ENCODE data around the gene KMT2B. TPM values are rescaled to one million over a fixed set of nuclear protein-coding genes. Genes with fewer than 3 reads are reported as not detected.

Gene KMT2B
- total and polyA plus RNA-seq, 2 experiments from 2014 or later, result 15.8 to 49.8 TPM

DNA sequence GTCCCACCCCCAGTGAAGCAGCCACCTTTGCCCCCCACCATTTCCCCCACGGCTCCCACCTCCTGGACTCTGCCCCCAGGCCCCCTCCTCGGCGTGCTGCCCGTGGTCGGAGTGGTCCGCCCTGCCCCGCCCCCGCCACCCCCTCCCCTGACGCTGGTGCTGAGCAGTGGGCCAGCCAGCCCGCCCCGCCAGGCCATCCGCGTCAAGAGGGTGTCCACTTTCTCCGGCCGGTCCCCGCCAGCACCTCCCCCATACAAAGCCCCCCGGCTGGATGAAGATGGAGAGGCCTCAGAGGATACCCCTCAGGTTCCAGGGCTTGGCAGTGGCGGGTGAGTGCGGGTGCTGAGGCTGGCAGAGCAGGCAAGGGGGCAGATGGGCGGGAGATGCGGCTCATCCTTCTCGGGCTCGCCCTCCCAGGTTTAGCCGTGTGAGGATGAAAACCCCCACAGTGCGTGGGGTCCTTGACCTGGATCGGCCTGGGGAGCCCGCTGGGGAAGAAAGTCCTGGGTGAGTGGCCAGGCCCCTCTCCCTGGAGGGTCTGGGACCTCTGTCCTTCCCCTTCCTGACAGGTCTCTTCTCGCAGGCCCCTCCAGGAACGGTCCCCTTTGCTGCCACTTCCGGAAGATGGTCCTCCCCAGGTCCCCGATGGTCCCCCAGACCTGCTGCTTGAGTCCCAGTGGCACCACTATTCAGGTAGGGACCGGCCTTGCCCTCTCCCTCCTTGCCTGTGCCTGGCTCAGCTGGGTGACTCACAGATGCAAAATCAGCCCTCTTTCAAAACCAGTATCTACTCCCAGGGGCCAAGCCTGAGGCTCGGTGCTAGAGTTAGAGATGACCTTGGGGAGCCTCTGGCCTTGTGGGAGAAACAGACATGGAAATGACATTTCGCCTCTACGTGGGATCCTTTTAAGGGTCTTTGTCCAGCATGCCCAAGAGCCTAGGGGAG lies 15.7 kb downstream of the KMT2B start:
- H3K27me3 Mint-ChIP-seq (ENCODE audit: insufficient read depth, low read depth, poor library complexity), result peaks cover 10% of the 10 kb centered on the region
- no peak overlapping the region for H3K27ac Mint-ChIP-seq
- no peaks in the 10 kb centered on the region for H3F3A ChIP-seq (replicated peaks; ENCODE audit: low read depth)
- no peaks in the 10 kb centered on the region; the same call in 1 of the 2 replicates for H4K20me1 ChIP-seq (replicated peaks; ENCODE audit: insufficient read depth)
- DNase-seq (ENCODE audit: low spot score) (no peak), ATAC-seq (no peak)
- H3K4me3 Mint-ChIP-seq, result no peak overlapping the region
- H3K9me3 Mint-ChIP-seq, result no peaks in the 10 kb centered on the region; the same call in 2 of the 3 replicates
- H3K4me2 ChIP-seq, result no peak overlapping the region
- H3K4me1 ChIP-seq (ENCODE audit: insufficient read depth), result no peaks in the 10 kb centered on the region
- H3K4me1 Mint-ChIP-seq, result no peaks in the 10 kb centered on the region
- no peak overlapping the region for H3K4me3 ChIP-seq
- TF ChIP-seq, protein P1, sequence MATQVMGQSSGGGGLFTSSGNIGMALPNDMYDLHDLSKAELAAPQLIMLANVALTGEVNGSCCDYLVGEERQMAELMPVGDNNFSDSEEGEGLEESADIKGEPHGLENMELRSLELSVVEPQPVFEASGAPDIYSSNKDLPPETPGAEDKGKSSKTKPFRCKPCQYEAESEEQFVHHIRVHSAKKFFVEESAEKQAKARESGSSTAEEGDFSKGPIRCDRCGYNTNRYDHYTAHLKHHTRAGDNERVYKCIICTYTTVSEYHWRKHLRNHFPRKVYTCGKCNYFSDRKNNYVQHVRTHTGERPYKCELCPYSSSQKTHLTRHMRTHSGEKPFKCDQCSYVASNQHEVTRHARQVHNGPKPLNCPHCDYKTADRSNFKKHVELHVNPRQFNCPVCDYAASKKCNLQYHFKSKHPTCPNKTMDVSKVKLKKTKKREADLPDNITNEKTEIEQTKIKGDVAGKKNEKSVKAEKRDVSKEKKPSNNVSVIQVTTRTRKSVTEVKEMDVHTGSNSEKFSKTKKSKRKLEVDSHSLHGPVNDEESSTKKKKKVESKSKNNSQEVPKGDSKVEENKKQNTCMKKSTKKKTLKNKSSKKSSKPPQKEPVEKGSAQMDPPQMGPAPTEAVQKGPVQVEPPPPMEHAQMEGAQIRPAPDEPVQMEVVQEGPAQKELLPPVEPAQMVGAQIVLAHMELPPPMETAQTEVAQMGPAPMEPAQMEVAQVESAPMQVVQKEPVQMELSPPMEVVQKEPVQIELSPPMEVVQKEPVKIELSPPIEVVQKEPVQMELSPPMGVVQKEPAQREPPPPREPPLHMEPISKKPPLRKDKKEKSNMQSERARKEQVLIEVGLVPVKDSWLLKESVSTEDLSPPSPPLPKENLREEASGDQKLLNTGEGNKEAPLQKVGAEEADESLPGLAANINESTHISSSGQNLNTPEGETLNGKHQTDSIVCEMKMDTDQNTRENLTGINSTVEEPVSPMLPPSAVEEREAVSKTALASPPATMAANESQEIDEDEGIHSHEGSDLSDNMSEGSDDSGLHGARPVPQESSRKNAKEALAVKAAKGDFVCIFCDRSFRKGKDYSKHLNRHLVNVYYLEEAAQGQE (IDR thresholded peaks at IDR 0.05; ENCODE audit: unreplicated experiment), result no peak
- no peak for TF ChIP-seq EZH2phosphoT487 (IDR thresholded peaks at IDR 0.05; ENCODE audit: unreplicated experiment)
- TF ChIP-seq, protein P2, sequence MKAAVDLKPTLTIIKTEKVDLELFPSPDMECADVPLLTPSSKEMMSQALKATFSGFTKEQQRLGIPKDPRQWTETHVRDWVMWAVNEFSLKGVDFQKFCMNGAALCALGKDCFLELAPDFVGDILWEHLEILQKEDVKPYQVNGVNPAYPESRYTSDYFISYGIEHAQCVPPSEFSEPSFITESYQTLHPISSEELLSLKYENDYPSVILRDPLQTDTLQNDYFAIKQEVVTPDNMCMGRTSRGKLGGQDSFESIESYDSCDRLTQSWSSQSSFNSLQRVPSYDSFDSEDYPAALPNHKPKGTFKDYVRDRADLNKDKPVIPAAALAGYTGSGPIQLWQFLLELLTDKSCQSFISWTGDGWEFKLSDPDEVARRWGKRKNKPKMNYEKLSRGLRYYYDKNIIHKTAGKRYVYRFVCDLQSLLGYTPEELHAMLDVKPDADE (IDR thresholded peaks at IDR 0.05), result no peak
- TF ChIP-seq ZNF331 (CRISPR knock-in tag; IDR thresholded peaks at IDR 0.05; ENCODE audit: low read depth), result no peak
- H3K27me3 ChIP-seq (ENCODE audit: insufficient read depth), result no peaks in the 10 kb centered on the region
- peaks cover 75% of the 10 kb centered on the region for H3K36me3 Mint-ChIP-seq (ENCODE audit: low read depth)
- peaks cover 11% of the 10 kb centered on the region; the same call in 1 of the 2 replicates for H3K36me3 ChIP-seq (ENCODE audit: insufficient read depth)
- no peaks in the 10 kb centered on the region for H3K79me2 ChIP-seq (replicated peaks; ENCODE audit: insufficient read depth)
- H3K9me2 ChIP-seq (ENCODE audit: insufficient read depth), result no peaks in the 10 kb centered on the region
- H2AFZ ChIP-seq, result no peak overlapping the region
- no peak overlapping the region for H3K27ac ChIP-seq (ENCODE audit: low read depth)

DNA sequence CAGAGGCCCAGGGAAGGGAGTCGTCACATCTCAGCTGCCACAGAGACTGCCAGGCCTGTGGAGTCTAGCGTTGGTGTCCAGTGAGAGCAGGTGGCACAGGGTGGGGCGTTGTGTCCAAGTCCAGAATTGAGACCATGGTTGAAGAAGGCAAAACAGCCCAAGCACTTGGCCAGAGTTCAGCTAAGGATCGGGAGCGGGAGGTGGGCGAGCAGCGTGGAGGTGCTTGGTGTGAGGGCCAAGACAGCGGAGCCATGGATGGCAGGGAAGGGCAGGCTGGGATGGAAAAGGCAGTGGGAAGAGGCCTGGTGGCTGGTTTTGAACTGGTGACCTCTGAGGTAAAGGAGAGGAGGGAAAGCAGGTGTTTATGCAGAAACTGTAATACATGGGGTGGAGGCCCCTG lies 16.5 kb downstream of the KMT2B start:
- Histone ChIP-seq H3K9me2 (ENCODE audit: insufficient read depth) (no peaks in the 10 kb centered on the region), H3K4me2 (no peak overlapping the region), H3K27me3 (ENCODE audit: insufficient read depth) (no peaks in the 10 kb centered on the region), H3K4me3 (no peak overlapping the region), H4K20me1 (replicated peaks; ENCODE audit: insufficient read depth) (no peaks in the 10 kb centered on the region; the same call in 1 of the 2 replicates), H3F3A (replicated peaks; ENCODE audit: low read depth) (no peaks in the 10 kb centered on the region), H3K36me3 (ENCODE audit: insufficient read depth) (peaks cover 7% of the 10 kb centered on the region; the same call in 1 of the 2 replicates), H3K27ac (ENCODE audit: low read depth) (no peak overlapping the region), H3K79me2 (replicated peaks; ENCODE audit: insufficient read depth) (no peaks in the 10 kb centered on the region), H3K4me1 (ENCODE audit: insufficient read depth) (no peaks in the 10 kb centered on the region), H2AFZ (no peak overlapping the region)
- ATAC-seq (no peak), DNase-seq (ENCODE audit: low spot score) (no peak)
- H3K4me3 Mint-ChIP-seq, result no peak overlapping the region; the same call in 2 of the 3 replicates
- H3K4me1 Mint-ChIP-seq, result no peaks in the 10 kb centered on the region
- H3K27ac Mint-ChIP-seq, result no peak overlapping the region
- peaks cover 5% of the 10 kb centered on the region for H3K27me3 Mint-ChIP-seq (ENCODE audit: insufficient read depth, low read depth, poor library complexity)
- H3K9me3 Mint-ChIP-seq, result no peaks in the 10 kb centered on the region; the same call in 2 of the 3 replicates
- H3K36me3 Mint-ChIP-seq (ENCODE audit: low read depth), result peaks cover 72% of the 10 kb centered on the region
- TF ChIP-seq NANOG (IDR thresholded peaks at IDR 0.05; ENCODE audit: borderline replicate concordance) (no peak), EZH2 (IDR thresholded peaks at IDR 0.05; ENCODE audit: low read depth, unreplicated experiment) (no peak)
- TF ChIP-seq, protein P3, sequence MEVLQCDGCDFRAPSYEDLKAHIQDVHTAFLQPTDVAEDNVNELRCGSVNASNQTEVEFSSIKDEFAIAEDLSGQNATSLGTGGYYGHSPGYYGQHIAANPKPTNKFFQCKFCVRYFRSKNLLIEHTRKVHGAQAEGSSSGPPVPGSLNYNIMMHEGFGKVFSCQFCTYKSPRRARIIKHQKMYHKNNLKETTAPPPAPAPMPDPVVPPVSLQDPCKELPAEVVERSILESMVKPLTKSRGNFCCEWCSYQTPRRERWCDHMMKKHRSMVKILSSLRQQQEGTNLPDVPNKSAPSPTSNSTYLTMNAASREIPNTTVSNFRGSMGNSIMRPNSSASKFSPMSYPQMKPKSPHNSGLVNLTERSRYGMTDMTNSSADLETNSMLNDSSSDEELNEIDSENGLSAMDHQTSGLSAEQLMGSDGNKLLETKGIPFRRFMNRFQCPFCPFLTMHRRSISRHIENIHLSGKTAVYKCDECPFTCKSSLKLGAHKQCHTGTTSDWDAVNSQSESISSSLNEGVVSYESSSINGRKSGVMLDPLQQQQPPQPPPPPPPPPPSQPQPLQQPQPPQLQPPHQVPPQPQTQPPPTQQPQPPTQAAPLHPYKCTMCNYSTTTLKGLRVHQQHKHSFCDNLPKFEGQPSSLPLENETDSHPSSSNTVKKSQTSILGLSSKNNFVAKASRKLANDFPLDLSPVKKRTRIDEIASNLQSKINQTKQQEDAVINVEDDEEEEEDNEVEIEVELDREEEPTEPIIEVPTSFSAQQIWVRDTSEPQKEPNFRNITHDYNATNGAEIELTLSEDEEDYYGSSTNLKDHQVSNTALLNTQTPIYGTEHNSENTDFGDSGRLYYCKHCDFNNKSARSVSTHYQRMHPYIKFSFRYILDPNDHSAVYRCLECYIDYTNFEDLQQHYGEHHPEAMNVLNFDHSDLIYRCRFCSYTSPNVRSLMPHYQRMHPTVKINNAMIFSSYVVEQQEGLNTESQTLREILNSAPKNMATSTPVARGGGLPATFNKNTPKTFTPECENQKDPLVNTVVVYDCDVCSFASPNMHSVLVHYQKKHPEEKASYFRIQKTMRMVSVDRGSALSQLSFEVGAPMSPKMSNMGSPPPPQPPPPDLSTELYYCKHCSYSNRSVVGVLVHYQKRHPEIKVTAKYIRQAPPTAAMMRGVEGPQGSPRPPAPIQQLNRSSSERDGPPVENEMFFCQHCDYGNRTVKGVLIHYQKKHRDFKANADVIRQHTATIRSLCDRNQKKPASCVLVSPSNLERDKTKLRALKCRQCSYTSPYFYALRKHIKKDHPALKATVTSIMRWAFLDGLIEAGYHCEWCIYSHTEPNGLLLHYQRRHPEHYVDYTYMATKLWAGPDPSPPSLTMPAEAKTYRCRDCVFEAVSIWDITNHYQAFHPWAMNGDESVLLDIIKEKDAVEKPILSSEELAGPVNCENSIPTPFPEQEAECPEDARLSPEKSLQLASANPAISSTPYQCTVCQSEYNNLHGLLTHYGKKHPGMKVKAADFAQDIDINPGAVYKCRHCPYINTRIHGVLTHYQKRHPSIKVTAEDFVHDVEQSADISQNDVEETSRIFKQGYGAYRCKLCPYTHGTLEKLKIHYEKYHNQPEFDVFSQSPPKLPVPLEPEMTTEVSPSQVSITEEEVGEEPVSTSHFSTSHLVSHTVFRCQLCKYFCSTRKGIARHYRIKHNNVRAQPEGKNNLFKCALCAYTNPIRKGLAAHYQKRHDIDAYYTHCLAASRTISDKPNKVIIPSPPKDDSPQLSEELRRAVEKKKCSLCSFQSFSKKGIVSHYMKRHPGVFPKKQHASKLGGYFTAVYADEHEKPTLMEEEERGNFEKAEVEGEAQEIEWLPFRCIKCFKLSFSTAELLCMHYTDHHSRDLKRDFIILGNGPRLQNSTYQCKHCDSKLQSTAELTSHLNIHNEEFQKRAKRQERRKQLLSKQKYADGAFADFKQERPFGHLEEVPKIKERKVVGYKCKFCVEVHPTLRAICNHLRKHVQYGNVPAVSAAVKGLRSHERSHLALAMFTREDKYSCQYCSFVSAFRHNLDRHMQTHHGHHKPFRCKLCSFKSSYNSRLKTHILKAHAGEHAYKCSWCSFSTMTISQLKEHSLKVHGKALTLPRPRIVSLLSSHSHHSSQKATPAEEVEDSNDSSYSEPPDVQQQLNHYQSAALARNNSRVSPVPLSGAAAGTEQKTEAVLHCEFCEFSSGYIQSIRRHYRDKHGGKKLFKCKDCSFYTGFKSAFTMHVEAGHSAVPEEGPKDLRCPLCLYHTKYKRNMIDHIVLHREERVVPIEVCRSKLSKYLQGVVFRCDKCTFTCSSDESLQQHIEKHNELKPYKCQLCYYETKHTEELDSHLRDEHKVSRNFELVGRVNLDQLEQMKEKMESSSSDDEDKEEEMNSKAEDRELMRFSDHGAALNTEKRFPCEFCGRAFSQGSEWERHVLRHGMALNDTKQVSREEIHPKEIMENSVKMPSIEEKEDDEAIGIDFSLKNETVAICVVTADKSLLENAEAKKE (CRISPR knock-in tag; IDR thresholded peaks at IDR 0.05), result no peak
- TF ChIP-seq, protein P2 (IDR thresholded peaks at IDR 0.05), result no peak
